ENCODE measurements around the gene P2RX6.
"Not testable (repeated sequence)": the region's sequence is repeated elsewhere in the genome, so short reads cannot be mapped to it uniquely, and the experiment has no call there.

P2RX6 gene

GRCh38 chr22:21047035-21047661 is 32.2 kb downstream of the P2RX6 start:
- TF ChIP-seq, protein P1, sequence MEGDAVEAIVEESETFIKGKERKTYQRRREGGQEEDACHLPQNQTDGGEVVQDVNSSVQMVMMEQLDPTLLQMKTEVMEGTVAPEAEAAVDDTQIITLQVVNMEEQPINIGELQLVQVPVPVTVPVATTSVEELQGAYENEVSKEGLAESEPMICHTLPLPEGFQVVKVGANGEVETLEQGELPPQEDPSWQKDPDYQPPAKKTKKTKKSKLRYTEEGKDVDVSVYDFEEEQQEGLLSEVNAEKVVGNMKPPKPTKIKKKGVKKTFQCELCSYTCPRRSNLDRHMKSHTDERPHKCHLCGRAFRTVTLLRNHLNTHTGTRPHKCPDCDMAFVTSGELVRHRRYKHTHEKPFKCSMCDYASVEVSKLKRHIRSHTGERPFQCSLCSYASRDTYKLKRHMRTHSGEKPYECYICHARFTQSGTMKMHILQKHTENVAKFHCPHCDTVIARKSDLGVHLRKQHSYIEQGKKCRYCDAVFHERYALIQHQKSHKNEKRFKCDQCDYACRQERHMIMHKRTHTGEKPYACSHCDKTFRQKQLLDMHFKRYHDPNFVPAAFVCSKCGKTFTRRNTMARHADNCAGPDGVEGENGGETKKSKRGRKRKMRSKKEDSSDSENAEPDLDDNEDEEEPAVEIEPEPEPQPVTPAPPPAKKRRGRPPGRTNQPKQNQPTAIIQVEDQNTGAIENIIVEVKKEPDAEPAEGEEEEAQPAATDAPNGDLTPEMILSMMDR (IDR thresholded peaks at IDR 0.05; ENCODE audit: insufficient read depth, low read length, poor library complexity, severe bottlenecking), result no peak
- no peak overlapping the region for H3K4me3 ChIP-seq (replicated peaks; ENCODE audit: low read depth, low read length)
- H3K27me3 ChIP-seq (replicated peaks; ENCODE audit: control insufficient read depth, insufficient read depth, low read length), result no peaks in the 10 kb centered on the region; the same call in 1 of the 2 replicates
- H3K36me3 ChIP-seq (ENCODE audit: control insufficient read depth, insufficient read depth, low read length), result no peaks in the 10 kb centered on the region
- DNase-seq (ENCODE audit: extremely low read depth, insufficient read length), result no peak

DNA sequence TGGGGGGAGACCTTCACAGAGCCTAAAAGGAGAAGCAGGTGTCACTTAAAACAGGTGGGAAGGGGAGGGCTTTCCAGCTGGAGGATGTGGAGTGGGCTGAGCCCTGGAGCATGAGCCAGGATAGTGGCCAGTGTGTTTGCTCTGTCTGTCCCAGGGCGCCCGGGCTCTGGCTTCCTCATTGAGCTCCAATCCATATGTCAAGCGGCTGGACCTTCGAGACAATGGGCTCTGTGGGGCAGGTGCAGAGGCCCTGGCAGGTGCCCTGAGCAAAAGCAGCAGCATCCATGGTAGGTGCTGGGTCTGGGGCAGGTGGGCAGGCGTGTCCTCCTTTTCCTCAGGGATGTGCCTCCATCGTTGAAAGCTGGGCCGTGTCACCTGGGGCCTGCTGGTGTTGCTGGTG is 32.8 kb downstream of the P2RX6 start:
- no peaks in the 10 kb centered on the region; the same call in 1 of the 2 replicates for H3K27me3 ChIP-seq (replicated peaks; ENCODE audit: control insufficient read depth, insufficient read depth, low read length)
- DNase-seq (ENCODE audit: extremely low read depth, insufficient read length), result no peak
- H3K36me3 ChIP-seq (ENCODE audit: control insufficient read depth, insufficient read depth, low read length), result no peaks in the 10 kb centered on the region
- TF ChIP-seq, protein P1 (IDR thresholded peaks at IDR 0.05; ENCODE audit: insufficient read depth, low read length, poor library complexity, severe bottlenecking), result no peak
- H3K4me3 ChIP-seq (replicated peaks; ENCODE audit: low read depth, low read length), result no peak overlapping the region

GRCh38 chr22:21048448-21048847 is 33.5 kb downstream of the P2RX6 start:
- H3K4me3 ChIP-seq (replicated peaks; ENCODE audit: low read depth, low read length); H3K27me3 ChIP-seq (replicated peaks; ENCODE audit: control insufficient read depth, insufficient read depth, low read length); H3K36me3 ChIP-seq (ENCODE audit: control insufficient read depth, insufficient read depth, low read length); DNase-seq (ENCODE audit: extremely low read depth, insufficient read length): not testable (repeated sequence)

DNA sequence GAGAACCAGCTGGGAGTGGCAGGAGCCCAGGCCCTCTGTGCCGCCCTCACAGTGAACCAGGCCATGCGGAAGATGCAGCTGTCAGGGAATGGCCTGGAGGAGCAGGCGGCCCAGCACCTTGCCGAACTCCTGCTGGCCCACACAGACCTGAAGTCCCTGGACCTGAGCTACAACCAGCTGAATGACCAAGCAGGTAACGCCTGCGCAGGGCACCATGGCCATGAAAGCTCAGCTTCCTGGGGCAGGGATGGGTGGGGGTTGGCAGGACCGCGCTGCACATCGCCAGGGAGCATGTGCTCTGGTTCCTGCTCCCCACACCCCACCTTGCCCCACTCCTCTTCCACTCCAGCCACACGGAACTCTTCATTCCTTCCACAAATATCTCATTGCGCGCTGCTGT is 34.0 kb downstream of the P2RX6 start:
- DNase-seq (ENCODE audit: extremely low read depth, insufficient read length); H3K4me3 ChIP-seq (replicated peaks; ENCODE audit: low read depth, low read length); H3K27me3 ChIP-seq (replicated peaks; ENCODE audit: control insufficient read depth, insufficient read depth, low read length); H3K36me3 ChIP-seq (ENCODE audit: control insufficient read depth, insufficient read depth, low read length): not testable (repeated sequence)

GRCh38 chr22:21051145-21051830 is 36.3 kb downstream of the P2RX6 start:
- TF ChIP-seq, protein P1 (IDR thresholded peaks at IDR 0.05; ENCODE audit: insufficient read depth, low read length, poor library complexity, severe bottlenecking), result no peak
- no peaks in the 10 kb centered on the region for H3K27me3 ChIP-seq (replicated peaks; ENCODE audit: control insufficient read depth, insufficient read depth, low read length)
- H3K4me3 ChIP-seq (replicated peaks; ENCODE audit: low read depth, low read length), result no peak overlapping the region
- DNase-seq (ENCODE audit: extremely low read depth, insufficient read length), result no peak
- no peaks in the 10 kb centered on the region for H3K36me3 ChIP-seq (ENCODE audit: control insufficient read depth, insufficient read depth, low read length)

- H3K4me3 ChIP-seq (replicated peaks; ENCODE audit: low read depth, low read length), result no peak overlapping the region
Measured at GRCh38 chr22:21051831-21052400, 37.0 kb downstream of the P2RX6 start.

More at GRCh38 chr22:21051831-21052400, 37.0 kb downstream of the P2RX6 start:
- Histone ChIP-seq H3K36me3 (ENCODE audit: control insufficient read depth, insufficient read depth, low read length) (no peaks in the 10 kb centered on the region), H3K27me3 (replicated peaks; ENCODE audit: control insufficient read depth, insufficient read depth, low read length) (no peaks in the 10 kb centered on the region)
- DNase-seq (ENCODE audit: extremely low read depth, insufficient read length), result no peak
- TF ChIP-seq, protein P1 (IDR thresholded peaks at IDR 0.05; ENCODE audit: insufficient read depth, low read length, poor library complexity, severe bottlenecking), result no peak
